ENCODE data around the gene ADSS2. TPM values are rescaled to one million over a fixed set of nuclear protein-coding genes. Genes with fewer than 3 reads are reported as not detected.

The ADSS2 gene
- total RNA-seq, 1 experiment from 2014 or later = 46.2 TPM

DNA sequence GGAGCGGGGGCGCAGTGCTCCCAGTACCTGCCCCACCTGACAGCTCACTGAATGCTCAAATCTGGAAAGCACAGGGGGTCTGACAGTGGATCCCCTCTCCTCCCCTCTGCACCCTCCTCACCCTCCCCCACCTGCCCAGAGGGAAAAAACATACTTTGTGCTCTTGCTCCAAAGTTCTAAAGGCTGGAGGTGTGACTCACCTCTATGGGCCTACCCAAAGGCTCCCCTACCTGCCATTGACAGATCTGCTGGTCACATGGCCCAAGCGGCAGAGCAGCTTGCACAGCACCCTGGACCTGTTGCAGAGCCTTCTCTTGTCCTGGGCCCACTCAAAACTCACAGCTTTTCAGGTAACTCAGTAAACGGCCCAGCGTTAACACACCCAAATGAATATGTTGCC is 55.7 kb downstream of the ADSS2 start:
- H3K36me3 ChIP-seq (ENCODE audit: control insufficient read depth in 1 of 2, insufficient read depth in 2 of 2, low read length in 2 of 2) = no peaks in the 10 kb centered on the region
- ChIA-PET CTCF (no interaction called here), RAD21 (ENCODE audit: low non-redundant PET in 1 of 2, low total read pairs in 2 of 2, uncharacterized antibody in 2 of 2, unreplicated experiment in 2 of 2) (no interaction called here), POLR2A (no interaction called here)
- no peak overlapping the region for H2AFZ ChIP-seq (ENCODE audit: low read depth, low read length, poor library complexity, severe bottlenecking)
- no peaks in the 10 kb centered on the region for H3K27me3 ChIP-seq (ENCODE audit: insufficient read depth, low read length)
- H3K4me2 ChIP-seq (ENCODE audit: low read length) = no peak overlapping the region
- ATAC-seq (peak; percentile 70), DNase-seq (ENCODE audit: low read depth, low spot score) (no peak)
- no TSS peak for BruUV-seq (replicated peaks)
- H3K9me2 ChIP-seq (ENCODE audit: insufficient read depth) = no peaks in the 10 kb centered on the region
- TF ChIP-seq CBX3 (IDR thresholded peaks at IDR 0.05; ENCODE audit: low read depth) = peak; percentile 35; the same call in 1 of the 2 replicates
- TF ChIP-seq ELF1 (IDR thresholded peaks at IDR 0.05; ENCODE audit: borderline replicate concordance, low read depth) = no peak
- TF ChIP-seq EGR1 (IDR thresholded peaks at IDR 0.05; ENCODE audit: low read depth) = no peak
- TF ChIP-seq ZNF274 (IDR thresholded peaks at IDR 0.05; ENCODE audit: low read depth, low read length) = no peak
- no peak for TF ChIP-seq SIN3A (IDR thresholded peaks at IDR 0.05; ENCODE audit: low read depth)
- TF ChIP-seq RAD21 (IDR thresholded peaks at IDR 0.05; ENCODE audit: low read depth) = no peak
- TF ChIP-seq EZH2phosphoT487 (IDR thresholded peaks at IDR 0.05; ENCODE audit: borderline replicate concordance) = no peak
- TF ChIP-seq YY1 (IDR thresholded peaks at IDR 0.05; ENCODE audit: extremely low read depth, insufficient replicate concordance, low read depth, low read length) = no peak
- H3K9ac ChIP-seq (ENCODE audit: low read length) = no peak overlapping the region
- no peaks in the 10 kb centered on the region for H3K79me2 ChIP-seq (ENCODE audit: insufficient read depth, low read length)
- intact Hi-C loops (cut with micrococcal nuclease) = no loop called here
- H3K27ac ChIP-seq (ENCODE audit: low read depth, low read length) = no peak overlapping the region
- H3K4me1 ChIP-seq (ENCODE audit: control insufficient read depth in 1 of 2, insufficient read depth in 2 of 2, low read length in 2 of 2) = peaks cover 0 to 14% of the 10 kb centered on the region in 2 experiments; a peak in 1 of 4 replicates
- H3K4me3 ChIP-seq (replicated peaks in 1 of 2; ENCODE audit: low read depth in 1 of 2, low read length in 2 of 2) = no peak overlapping the region
- H3K9me3 ChIP-seq (ENCODE audit: control insufficient read depth in 1 of 2, insufficient read depth in 1 of 2, low read depth in 1 of 2, low read length in 2 of 2) = peaks cover 2 to 3% of the 10 kb centered on the region in 2 experiments; a peak in 3 of 4 replicates
- no peaks in the 10 kb centered on the region for H4K20me1 ChIP-seq (ENCODE audit: insufficient read depth)

DNA sequence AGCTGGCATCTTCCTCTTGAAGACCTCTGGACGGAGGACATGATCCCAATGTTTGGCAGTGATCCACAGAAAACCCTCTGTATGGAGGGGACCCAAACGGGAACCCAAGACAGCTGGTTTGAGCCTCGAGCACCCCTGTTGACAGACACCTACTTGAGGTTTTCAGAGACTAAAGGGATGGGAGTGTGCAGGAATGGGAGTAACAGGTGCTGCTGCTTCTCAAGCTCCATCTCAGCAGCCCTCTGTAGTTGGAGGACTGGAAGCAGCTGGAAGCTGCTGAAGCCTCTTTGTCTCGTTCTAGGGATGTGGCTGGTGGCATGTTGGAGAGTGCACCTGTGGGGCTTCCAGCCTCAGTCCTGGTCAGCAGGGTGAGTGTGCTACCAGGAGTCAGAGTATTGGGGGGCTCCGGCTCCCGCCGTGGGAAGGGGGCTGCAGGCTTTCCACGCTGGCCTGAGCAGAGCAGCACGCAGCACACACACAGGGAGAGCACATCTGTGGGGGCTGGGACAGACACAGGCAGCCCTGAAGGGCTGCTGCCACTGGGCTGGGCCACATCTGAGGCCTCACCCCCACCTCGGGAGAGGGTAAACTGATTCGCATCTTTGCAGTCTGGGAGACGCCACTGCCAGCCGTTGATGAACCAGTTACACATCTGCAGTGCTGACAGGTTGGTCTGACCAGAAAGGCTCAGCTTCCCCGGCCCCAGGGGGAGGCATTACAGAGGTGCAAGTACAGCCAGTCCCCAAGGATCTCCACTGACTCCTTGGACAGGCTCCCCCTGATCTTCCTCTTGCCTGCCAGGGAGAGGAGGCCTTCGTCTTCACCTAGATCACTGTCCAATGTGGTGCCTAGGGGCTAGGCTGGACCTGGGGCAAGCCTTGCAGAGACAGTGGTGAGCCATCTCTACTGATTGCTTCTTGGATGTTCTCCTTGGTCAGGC is 56.6 kb downstream of the ADSS2 start:
- DNase-seq (ENCODE audit: low read depth, low spot score) = no peak
- no peaks in the 10 kb centered on the region; a peak in 1 of 4 replicates for H3K9me3 ChIP-seq (ENCODE audit: control insufficient read depth in 1 of 2, insufficient read depth in 1 of 2, low read depth in 1 of 2, low read length in 2 of 2)
- H3K9me2 ChIP-seq (ENCODE audit: insufficient read depth) = no peaks in the 10 kb centered on the region
- no peaks in the 10 kb centered on the region for H3K36me3 ChIP-seq (ENCODE audit: control insufficient read depth in 1 of 2, insufficient read depth in 2 of 2, low read length in 2 of 2)
- H3K9ac ChIP-seq (ENCODE audit: low read length) = no peak overlapping the region
- CTCF ChIA-PET = no interaction called here
- H3K27ac ChIP-seq (ENCODE audit: low read depth, low read length) = no peak overlapping the region
- H3K4me3 ChIP-seq (replicated peaks in 1 of 2; ENCODE audit: low read depth in 1 of 2, low read length in 2 of 2) = no peak overlapping the region
- TF ChIP-seq POLR2A (IDR thresholded peaks at IDR 0.05; ENCODE audit: borderline replicate concordance, extremely low read depth, insufficient read depth, insufficient read length) = no peak
- TF ChIP-seq SRF (IDR thresholded peaks at IDR 0.05; ENCODE audit: low read depth) = no peak
- no peak for TF ChIP-seq YY1 (IDR thresholded peaks at IDR 0.05; ENCODE audit: extremely low read depth, insufficient replicate concordance, low read depth, low read length)
- no peak for TF ChIP-seq JUND (IDR thresholded peaks at IDR 0.05)
- no peak for TF ChIP-seq FOSL1 (IDR thresholded peaks at IDR 0.05; ENCODE audit: low read depth)
- POLR2A ChIA-PET = no interaction called here
- no peak overlapping the region for H3K4me2 ChIP-seq (ENCODE audit: low read length)
- RAD21 ChIA-PET (ENCODE audit: low non-redundant PET in 1 of 2, low total read pairs in 2 of 2, uncharacterized antibody in 2 of 2, unreplicated experiment in 2 of 2) = no interaction called here
- no peaks in the 10 kb centered on the region for H3K27me3 ChIP-seq (ENCODE audit: insufficient read depth, low read length)
- no TSS peak for BruUV-seq (replicated peaks)
- H4K20me1 ChIP-seq (ENCODE audit: insufficient read depth) = no peaks in the 10 kb centered on the region
- H3K4me1 ChIP-seq (ENCODE audit: control insufficient read depth in 1 of 2, insufficient read depth in 2 of 2, low read length in 2 of 2) = peaks cover 0 to 14% of the 10 kb centered on the region in 2 experiments; a peak in 1 of 4 replicates
- no peaks in the 10 kb centered on the region for H3K79me2 ChIP-seq (ENCODE audit: insufficient read depth, low read length)
- no peak overlapping the region for H2AFZ ChIP-seq (ENCODE audit: low read depth, low read length, poor library complexity, severe bottlenecking)
- intact Hi-C loops (cut with micrococcal nuclease) = no loop called here
- peak; percentile 18; the same call in 1 of the 2 replicates for ATAC-seq

All from HCT116 (cell line).